Right lobe of liver (tissue), 4 donors: Measurements from ENCODE around the gene TENM3.

Experiments used
- POLR2A ChIP-seq: fragments of 450-650 bp; IDR thresholded peaks from one replicate; pipeline ENCODE4 v1.6.1; 2017; ENCODE audit warnings: antibody characterized with exemption, mild to moderate bottlenecking
- TF ChIP-seq, protein P1 (sequence below), 4 donors: fragments of 200-600 bp in 3 of 4; fragments of 450-650 bp in 1 of 4; IDR thresholded peaks; one replicate each; pipeline versions ENCODE4 v1.5.1 to v1.8.0; 2016 to 2022; ENCODE audit warnings: antibody characterized with exemption in 4 of 4, mild to moderate bottlenecking in 2 of 4
- donor health status: DM: no; HTN: no; CAD: no.
- donor health status: DM: no; HTN: no; CAD: no.
- donor health status: DM: no; HTN: yes; CAD: no.

GRCh38 chr4:182194091-182194824 is 48.9 kb upstream of the TENM3 start:
- TF ChIP-seq, protein P1, sequence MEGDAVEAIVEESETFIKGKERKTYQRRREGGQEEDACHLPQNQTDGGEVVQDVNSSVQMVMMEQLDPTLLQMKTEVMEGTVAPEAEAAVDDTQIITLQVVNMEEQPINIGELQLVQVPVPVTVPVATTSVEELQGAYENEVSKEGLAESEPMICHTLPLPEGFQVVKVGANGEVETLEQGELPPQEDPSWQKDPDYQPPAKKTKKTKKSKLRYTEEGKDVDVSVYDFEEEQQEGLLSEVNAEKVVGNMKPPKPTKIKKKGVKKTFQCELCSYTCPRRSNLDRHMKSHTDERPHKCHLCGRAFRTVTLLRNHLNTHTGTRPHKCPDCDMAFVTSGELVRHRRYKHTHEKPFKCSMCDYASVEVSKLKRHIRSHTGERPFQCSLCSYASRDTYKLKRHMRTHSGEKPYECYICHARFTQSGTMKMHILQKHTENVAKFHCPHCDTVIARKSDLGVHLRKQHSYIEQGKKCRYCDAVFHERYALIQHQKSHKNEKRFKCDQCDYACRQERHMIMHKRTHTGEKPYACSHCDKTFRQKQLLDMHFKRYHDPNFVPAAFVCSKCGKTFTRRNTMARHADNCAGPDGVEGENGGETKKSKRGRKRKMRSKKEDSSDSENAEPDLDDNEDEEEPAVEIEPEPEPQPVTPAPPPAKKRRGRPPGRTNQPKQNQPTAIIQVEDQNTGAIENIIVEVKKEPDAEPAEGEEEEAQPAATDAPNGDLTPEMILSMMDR (IDR thresholded peaks at IDR 0.05) = no peak
- no peak for TF ChIP-seq POLR2A
